Ectodermal cell (in vitro differentiated cells): ENCODE data around the gene ZBTB4.
A peak's percentile ranks its signal among the peaks of the same experiment; 100 is the strongest.

ENCODE experiments used
- H3K27ac ChIP-seq: 2 replicates; pipeline ENCODE4 v1.7.0; 2013; ENCODE audit warnings: mild to moderate bottlenecking, low read depth, low read length; ENCODE audit not compliant: insufficient read depth, poor library complexity, severe bottlenecking
- H3K27me3 ChIP-seq: 2 replicates; pipeline ENCODE4 v1.7.0; 2013; ENCODE audit warnings: mild to moderate bottlenecking, low read length; ENCODE audit not compliant: insufficient read depth, control insufficient read depth, poor library complexity, severe bottlenecking
- H3K36me3 ChIP-seq: one replicate; pipeline ENCODE4 v1.7.0; 2013; ENCODE audit warnings: low read length; ENCODE audit not compliant: control insufficient read depth, insufficient read depth
- H3K4me1 ChIP-seq: one replicate; pipeline ENCODE4 v1.7.0; 2013; ENCODE audit warnings: low read length; ENCODE audit not compliant: control insufficient read depth, insufficient read depth
- H3K4me3 ChIP-seq: 2 replicates; pipeline ENCODE4 v1.7.0; 2013; ENCODE audit warnings: low read depth, low read length, control low read depth; ENCODE audit not compliant: insufficient read depth
- H3K9me3 ChIP-seq: 2 replicates; pipeline ENCODE4 v1.7.0; 2013; ENCODE audit warnings: mild to moderate bottlenecking, low read length, moderate library complexity; ENCODE audit not compliant: control insufficient read depth
- WGBS, 2 experiments: methylation state at CpG; one replicate each; pipeline ENCODE4 v1.1.7; 2013; ENCODE audit warnings: missing lambda C conversion rate in 2 of 2; 5-methylcytosine and 5-hydroxymethylcytosine counted together

ZBTB4 gene

DNA sequence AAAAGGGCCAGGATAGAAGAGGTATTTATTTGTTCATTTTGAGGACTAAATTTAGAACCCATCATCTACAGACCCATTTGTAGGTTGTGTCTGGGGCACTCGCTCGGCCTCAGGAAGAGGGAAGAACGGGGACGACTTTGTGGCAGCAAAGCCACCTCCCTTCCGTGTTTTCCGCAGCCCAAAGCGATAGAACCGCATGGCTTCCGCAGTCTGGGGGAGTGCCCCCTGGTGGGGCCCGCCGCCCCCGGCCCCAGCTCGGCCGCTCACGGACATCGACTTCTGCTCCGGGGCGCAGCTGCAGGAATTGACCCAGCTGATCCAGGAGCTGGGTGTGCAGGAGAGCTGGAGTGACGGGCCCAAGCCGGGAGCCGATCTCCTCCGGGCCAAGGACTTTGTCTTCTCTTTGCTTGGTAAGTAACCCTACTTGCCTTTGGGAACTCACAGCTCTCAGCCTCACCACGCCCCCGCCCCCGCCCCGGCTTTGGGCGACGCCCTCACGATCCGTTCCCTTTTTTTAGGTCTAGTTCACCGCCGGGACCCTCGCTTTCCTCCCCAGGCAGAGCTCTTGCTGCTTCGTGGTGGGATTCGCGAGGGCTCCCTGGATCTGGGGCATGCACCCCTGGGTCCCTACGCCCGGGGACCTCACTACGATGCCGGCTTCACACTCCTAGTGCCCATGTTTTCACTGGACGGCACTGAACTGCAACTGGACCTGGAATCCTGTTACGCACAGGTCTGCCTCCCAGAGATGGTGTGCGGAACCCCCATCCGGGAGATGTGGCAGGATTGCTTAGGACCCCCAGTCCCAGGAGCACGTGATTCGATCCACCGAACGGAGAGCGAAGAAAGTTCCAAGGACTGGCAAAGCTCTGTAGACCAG, 43.5 kb downstream of the ZBTB4 start:
- WGBS, 2 experiments: 5% methylated on average over 49 of the region's 49 CpGs
- H3K27ac ChIP-seq: no peak overlapping the region
- H3K9me3 ChIP-seq: no peaks in the 10 kb centered on the region
- H3K4me3 ChIP-seq: peak overlapping the region; percentile 57
- H3K4me1 ChIP-seq: peaks cover 16% of the 10 kb centered on the region
- peaks cover 48% of the 10 kb centered on the region for H3K27me3 ChIP-seq
- H3K36me3 ChIP-seq: no peaks in the 10 kb centered on the region

DNA sequence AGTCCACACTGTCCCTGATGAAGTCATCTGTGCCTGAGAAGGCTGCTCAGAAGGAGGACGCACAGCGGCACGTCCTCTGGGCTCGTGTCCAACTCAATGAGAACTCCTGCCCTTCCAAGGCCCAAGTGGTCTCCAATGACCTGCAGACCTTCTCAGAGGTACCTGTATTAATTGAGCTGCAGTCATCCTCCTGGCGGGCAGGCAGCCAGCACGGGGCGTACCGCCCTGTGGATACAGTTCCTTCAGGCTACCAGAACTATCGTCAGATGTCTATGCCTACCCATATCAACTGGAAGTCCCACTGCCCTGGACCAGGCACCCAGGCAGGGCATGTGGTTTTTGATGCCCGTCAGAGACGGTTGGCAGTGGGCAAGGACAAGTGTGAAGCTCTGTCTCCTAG, 47.1 kb downstream of the ZBTB4 start:
- 92 to 93% methylated on average over 11 of the region's 11 CpGs for WGBS, 2 experiments
- H3K4me3 ChIP-seq: no peak overlapping the region
- no peak overlapping the region for H3K27ac ChIP-seq
- no peaks in the 10 kb centered on the region for H3K9me3 ChIP-seq
- H3K27me3 ChIP-seq: peaks cover 21% of the 10 kb centered on the region
- H3K4me1 ChIP-seq: no peaks in the 10 kb centered on the region
- H3K36me3 ChIP-seq: no peaks in the 10 kb centered on the region

DNA sequence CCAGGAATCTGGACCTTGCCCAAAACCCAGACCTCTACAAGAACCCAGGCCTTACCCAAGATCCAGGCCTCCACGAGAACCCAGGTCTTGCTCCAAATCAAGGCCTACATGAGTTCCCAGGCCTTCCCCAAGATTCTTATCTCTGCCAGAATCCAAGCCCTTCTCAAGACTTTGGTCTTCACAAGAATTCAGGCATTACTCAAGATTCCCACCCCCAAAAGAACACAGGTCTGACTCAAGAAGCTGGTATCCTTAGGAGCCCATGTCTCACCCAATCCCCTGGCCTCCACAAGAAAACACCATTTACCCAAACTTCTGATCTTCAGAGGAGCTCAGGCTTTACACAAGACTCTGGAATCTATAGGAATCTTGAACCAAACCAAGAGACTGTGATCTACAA, 48.2 kb downstream of the ZBTB4 start:
- Histone ChIP-seq H3K36me3 (no peaks in the 10 kb centered on the region), H3K4me1 (no peaks in the 10 kb centered on the region), H3K27me3 (peaks cover 10% of the 10 kb centered on the region), H3K4me3 (no peak overlapping the region), H3K27ac (no peak overlapping the region), H3K9me3 (no peaks in the 10 kb centered on the region)
- 86 to 89% methylated on average over 1 of the region's 1 CpG for whole genome bisulfite sequencing, 2 experiments

DNA sequence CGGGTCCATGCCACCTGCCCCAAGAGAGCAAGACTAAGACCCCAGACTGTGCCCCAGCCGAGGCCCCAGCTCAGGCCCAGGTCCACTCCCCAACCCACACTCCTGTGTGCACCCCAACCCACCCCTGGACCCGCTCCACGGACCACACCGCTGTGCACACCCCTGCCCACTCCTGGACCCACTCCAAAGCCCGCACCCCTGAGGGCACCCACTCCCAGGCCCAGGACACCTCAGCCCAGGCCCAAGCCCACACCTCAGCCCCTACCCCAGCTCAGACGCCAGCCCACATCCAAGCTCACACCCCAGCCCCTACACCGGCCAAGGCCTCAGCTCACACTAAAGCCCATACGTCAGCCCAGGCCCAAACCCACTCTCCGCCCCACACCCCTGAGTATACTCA, 49.7 kb downstream of the ZBTB4 start:
- no peak overlapping the region for H3K4me3 ChIP-seq

DNA sequence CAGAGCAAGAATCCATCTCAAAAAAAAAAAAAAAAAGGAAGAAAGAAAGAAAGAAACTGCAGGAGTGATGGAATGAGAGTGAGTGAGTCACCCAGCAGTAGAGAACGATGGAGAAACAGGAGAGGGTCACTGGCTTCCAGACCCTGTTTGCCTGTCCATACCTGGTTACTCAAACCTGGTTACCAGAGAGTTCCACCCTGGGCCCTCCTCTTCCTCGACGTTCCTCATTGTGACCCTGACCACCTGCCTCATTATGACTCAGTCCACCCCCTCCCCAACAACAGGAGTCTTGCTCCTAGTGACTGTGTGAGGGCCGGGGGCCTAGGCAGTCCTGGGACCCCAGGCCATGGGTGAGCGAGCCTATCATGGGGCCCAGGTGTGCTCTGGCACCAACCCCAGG, 50.9 kb downstream of the ZBTB4 start, which contains the start of gene SPEM3:
Gene SPEM3 (plus strand): TSS at position 301 of the 400 bp plus-strand sequence. CDS start 46 bp downstream, at position 347.
- no peaks in the 10 kb centered on the region for H3K27me3 ChIP-seq
- no peaks in the 10 kb centered on the region for H3K36me3 ChIP-seq
- 74 to 77% methylated on average over 5 of the region's 5 CpGs for WGBS, 2 experiments

More for the DNA sequence above, 49.7 kb downstream of the ZBTB4 start:
- Histone ChIP-seq H3K4me1 (no peaks in the 10 kb centered on the region), H3K27ac (no peak overlapping the region), H3K9me3 (no peaks in the 10 kb centered on the region), H3K27me3 (no peaks in the 10 kb centered on the region), H3K36me3 (no peaks in the 10 kb centered on the region)
- 91% methylated on average over 10 of the region's 10 CpGs for WGBS, 2 experiments

DNA sequence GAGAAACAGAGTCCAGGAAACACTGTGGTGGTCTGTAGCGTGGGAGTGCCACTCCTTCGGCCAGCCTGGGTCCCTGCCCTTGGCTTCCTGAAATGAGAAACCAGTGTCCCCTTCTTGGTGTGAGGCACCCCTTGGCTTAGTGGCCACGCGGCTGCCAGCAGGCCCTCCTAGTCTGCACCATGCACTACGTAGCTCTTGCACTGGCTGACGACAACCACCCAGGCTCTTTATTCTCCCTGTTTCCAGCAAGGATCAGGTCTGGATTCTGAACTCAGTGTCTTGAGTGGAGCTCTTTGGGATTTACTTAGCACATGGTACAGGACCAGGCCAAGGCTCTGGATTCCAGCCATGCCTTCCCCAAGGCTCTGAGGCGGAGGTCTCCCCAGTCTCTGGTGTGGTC, 51.9 kb downstream of the ZBTB4 start:
- H3K4me1 ChIP-seq: no peaks in the 10 kb centered on the region
- no peaks in the 10 kb centered on the region for H3K36me3 ChIP-seq
- H3K4me3 ChIP-seq: no peak overlapping the region
- no peaks in the 10 kb centered on the region for H3K27me3 ChIP-seq
- WGBS, 2 experiments: 90 to 91% methylated on average over 7 of the region's 7 CpGs
- no peaks in the 10 kb centered on the region for H3K9me3 ChIP-seq
- H3K27ac ChIP-seq: no peak overlapping the region

More for the DNA sequence above, 50.9 kb downstream of the ZBTB4 start, which contains the start of gene SPEM3:
- Histone ChIP-seq H3K9me3 (no peaks in the 10 kb centered on the region), H3K4me3 (no peak within 1 kb of the TSS), H3K27ac (no peak within 1 kb of the TSS), H3K4me1 (no peaks in the 10 kb centered on the region)

DNA sequence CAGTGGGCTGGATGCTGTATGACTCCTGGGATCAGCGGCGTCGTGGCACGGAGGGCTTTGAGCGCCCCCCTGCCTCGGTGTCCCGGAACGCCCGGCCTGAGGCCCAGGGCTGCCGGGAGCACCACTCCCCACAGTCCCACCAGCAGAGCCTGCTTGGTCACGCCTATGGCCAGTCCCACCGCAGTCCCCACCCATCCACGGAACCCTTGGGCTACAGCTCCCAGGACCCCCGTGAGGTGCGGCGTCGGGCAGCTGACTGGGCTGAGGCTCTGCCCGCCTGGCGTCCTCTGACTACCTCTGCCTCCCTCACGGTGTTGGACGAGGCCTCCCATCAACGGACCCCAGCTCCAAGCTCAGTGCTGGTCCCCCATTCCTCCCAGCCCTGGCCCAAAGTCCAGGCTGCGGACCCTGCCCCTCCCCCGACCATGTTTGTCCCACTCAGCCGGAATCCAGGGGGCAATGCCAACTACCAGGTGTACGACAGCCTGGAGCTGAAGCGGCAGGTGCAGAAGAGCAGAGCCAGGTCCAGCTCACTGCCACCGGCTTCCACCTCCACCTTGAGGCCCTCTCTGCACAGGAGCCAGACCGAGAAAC, 52.4 kb downstream of the ZBTB4 start:
- WGBS, 2 experiments: 93 to 94% methylated on average over 29 of the region's 29 CpGs
- Histone ChIP-seq H3K4me3 (no peak overlapping the region), H3K9me3 (no peaks in the 10 kb centered on the region), H3K4me1 (no peaks in the 10 kb centered on the region), H3K27ac (no peak overlapping the region), H3K36me3 (no peaks in the 10 kb centered on the region), H3K27me3 (no peaks in the 10 kb centered on the region)

DNA sequence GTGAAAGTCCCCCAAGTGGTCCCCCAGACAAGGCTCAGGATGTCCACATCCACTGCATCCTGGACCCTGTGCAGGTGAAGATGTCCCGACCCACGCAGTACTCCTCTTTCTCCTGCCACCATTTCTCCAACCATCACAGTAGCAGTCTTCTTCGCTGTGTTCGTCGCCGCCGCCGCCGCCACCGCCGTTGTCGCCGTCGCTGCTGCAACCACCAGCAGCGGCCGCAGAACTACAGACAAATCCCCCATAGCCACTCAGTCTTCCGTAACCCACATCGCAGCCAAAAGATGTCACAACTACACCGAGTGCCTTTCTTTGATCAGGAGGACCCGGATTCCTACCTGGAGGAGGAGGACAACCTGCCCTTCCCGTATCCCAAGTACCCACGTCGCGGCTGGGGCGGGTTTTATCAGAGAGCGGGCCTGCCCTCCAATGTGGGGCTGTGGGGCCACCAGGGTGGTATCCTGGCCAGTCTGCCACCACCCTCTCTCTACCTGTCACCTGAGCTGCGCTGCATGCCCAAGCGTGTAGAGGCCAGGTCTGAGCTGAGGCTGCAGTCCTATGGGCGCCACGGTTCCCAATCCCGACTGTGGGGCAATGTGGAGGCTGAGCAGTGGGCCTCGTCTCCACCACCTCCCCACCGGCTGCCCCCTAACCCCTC, 53.1 kb downstream of the ZBTB4 start:
- Histone ChIP-seq H3K9me3 (no peaks in the 10 kb centered on the region), H3K36me3 (no peaks in the 10 kb centered on the region), H3K4me3 (no peak overlapping the region), H3K27me3 (no peaks in the 10 kb centered on the region), H3K27ac (no peak overlapping the region), H3K4me1 (no peaks in the 10 kb centered on the region)
- 94 to 95% methylated on average over 33 of the region's 33 CpGs for WGBS, 2 experiments

DNA sequence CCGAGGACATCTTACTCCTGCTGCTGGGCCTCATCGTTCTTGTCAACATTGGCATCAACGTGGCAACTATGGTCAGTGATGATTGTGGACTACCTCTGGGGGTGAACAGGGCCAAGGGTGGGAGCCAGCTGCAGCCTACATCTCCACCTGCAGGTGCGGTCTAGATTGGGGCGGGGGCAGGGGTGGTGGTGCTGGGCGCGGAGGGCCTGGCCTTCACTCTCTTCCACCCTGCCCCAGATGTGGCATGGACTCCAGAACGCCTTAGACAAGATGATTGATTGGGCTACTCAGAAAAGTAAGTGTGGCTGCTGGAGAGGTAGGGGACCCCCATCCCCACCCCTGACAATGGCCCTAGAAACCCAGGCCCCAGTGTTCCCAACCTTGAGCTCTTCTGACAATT, 53.7 kb downstream of the ZBTB4 start:
- H3K4me3 ChIP-seq: no peak overlapping the region
- peaks cover 3% of the 10 kb centered on the region for H3K4me1 ChIP-seq
- no peak overlapping the region for H3K27ac ChIP-seq
- no peaks in the 10 kb centered on the region for H3K36me3 ChIP-seq
- H3K27me3 ChIP-seq: no peaks in the 10 kb centered on the region
- WGBS, 2 experiments: 87 to 89% methylated on average over 8 of the region's 8 CpGs
- no peaks in the 10 kb centered on the region for H3K9me3 ChIP-seq

DNA sequence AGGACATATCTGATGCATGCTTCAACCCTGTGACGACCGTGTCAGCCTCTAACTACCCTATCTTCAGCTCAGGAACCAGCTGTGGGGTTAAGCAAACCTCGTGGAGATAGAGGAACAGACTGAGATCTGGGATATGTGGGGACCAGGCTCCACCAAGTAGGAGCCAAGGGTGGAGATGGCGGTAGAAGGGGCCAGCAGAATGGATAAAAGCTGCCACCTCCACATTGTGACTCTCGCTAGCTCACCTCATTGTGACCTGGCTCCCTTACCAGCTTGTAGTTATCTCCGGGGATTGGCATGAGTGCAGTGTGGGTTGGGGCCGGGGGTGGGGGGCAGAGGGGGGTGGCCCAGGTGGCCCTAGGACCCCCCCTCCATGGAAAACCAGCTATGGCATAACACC, 54.1 kb downstream of the ZBTB4 start, which contains the start of gene SPEM2:
Gene SPEM2 (plus strand): TSS at position 301 of the 400 bp plus-strand sequence. CDS start 73 bp downstream, at position 374.
- 93 to 96% methylated on average over 7 of the region's 7 CpGs for WGBS, 2 experiments
- H3K9me3 ChIP-seq: no peaks in the 10 kb centered on the region
- peaks cover 8% of the 10 kb centered on the region for H3K4me1 ChIP-seq
- no peak within 1 kb of the TSS for H3K4me3 ChIP-seq
- no peaks in the 10 kb centered on the region for H3K27me3 ChIP-seq
- no peaks in the 10 kb centered on the region for H3K36me3 ChIP-seq
- H3K27ac ChIP-seq: no peak within 1 kb of the TSS
